SH-SY5Y (cell line): ENCODE measurements around the gene PERP.

Experiments
- GATA2 ChIP-seq: IDR thresholded peaks from 2 replicates; pipeline ENCODE4 v1.6.1; 2011; ENCODE audit warnings: mild to moderate bottlenecking, low read depth, low read length
- GATA3 ChIP-seq: IDR thresholded peaks from 2 replicates; pipeline ENCODE4 v1.6.1; 2011; ENCODE audit warnings: low read depth, mild to moderate bottlenecking, low read length, moderate library complexity

Gene PERP

DNA sequence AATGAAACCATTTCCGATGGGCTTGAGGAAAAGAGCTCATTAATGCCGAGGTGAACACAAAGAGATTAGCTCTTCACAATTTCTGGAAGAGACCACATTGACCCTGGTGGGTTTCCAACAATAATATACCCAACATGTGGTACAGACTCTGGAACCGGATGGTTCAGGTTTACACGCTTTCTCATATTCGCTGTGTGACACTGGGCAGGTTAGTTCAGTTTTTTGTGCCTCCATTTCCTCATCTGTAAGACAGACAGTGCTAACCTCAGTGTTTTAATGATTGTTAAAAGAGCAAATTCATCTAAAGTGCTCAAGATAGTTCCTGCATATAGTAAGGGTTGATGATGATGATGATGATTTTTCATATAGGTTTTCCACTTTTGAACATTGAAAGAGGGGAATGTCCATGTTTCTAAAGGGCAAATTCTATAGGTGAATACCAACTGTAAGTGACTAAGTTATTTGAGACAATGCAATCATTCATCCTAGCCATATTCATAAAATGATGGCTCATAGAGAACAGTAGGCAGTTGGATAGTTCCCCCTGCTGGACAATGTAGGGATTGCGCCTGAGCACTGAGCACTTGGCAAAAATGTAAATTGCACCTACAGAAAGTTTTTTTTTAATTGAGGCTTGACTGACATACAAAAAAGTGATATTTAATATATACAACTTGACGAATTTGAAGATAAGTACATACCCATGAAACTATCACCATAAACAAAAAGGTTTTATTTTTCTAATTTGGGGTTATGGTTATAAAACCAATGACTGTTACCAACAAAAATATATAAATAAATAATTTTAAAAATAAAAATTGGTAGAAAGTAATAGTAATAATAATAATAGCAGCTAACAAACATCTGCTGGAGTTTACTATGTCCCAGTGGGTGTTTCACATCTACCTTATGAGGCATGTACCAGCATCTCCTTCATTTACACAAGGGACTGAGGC, 2.1 kb upstream of the PERP start:
- TF ChIP-seq GATA3 (no peak), GATA2 (no peak)

GRCh38 chr6:138107752-138108592, 753 bp upstream of the PERP start:
- TF ChIP-seq GATA3 (no peak), GATA2 (no peak)

DNA sequence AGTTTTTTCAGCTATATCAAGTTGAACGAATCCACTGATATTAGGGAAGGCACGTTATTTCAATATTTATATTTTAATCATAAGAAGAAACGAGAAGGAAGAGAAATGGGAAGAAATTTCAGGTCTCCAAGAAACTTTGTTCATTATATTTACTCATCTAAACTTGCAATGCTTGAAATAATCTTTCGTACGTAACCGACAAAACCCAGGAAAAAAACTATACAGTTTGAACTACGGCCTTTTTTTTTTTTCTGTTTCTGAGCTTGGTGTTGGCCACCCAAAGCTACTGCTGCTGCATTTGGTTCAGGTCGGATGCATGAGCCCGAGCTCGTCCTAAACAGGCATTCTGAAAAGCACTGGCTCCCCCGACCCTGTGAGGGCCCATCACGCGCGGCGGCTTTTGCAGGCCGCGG, 548 bp downstream of the PERP start:
- TF ChIP-seq GATA2 (no peak), GATA3 (no peak)

DNA sequence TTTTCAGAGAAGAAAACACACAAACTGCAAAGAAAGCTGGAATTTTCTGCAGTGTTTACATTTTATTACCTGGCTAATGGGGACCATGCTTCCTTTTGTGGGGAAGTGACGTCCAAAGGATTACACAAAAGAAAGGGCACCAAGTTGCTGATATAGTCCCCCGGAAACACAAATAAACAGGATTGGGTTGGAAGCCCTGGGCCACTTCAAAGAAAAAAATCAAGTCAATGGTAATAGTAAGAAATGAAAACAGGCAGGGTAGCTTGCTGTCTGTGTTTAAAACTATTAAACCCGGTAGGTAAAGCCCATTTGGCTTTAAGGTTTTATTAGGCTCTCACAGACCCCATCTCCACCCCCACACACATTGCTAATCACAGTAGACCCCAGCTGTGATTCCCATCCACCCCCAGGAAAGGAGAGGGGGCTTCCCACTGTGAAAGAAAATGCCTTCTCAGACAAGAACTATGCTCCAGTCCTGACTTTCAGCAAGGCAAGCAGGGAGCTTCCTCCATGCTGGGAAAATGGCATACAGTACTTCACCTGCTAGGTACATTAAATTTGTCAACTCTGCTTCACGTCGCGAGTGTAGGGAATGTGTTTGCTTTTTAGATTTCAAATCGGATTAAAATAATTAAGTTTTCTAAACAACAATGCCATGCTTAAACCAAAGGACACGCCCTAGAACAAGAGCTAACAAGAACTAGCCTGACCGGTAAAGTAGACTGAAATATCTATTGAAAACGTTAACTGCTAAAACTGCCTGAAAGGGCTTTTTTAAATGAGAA, 1.1 kb downstream of the PERP start:
- TF ChIP-seq GATA2 (no peak), GATA3 (no peak)

- TF ChIP-seq GATA2 = no peak
- no peak for TF ChIP-seq GATA3
These were observed 1.8 kb downstream of the PERP start for GRCh38 chr6:138105446-138105845.

DNA sequence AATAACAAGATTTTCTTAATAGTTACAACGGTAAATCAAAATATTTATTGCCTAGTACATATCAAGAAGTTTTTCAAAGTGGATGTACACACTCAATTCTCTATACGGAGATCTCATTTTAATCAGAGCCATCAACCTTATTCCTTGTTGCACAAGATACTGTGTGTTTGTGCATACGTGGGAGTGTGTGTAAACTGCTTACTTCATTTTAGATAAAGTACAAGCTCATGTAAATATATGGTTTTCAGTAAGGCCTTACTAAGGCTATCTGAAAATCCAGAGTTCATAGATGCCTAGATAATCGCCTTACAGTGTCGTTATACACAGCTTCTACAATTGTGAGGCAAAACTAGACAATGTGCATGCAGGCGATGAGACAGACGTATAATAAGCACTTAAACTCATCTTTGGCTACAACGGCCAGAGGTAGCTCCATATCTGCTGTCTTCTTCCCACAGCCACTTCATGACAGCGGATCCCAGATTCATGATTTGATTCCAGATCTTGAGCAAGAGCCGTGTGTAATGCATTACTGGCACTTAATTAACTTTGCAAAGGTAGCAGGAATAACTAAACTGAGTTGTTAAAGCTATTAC, 2.5 kb downstream of the PERP start:
- TF ChIP-seq GATA3 (no peak), GATA2 (no peak)

DNA sequence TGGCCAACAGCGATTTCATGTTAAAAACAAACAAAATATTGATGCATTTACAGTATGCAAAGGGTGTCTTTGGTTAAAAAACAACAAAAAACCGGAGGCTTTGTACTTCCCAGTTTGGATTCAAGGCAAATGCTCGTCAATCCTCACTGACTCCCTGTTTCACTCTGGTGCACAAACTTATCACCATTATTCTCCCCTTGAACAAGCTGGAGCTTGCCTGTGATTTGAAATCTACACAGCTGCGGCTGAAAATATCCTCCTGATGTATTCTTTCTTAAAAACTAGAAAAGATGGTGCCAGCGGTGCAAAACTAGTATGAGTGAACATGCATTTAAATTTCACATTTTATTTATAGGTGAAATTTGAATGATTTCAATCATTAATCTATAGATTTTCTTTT, 3.3 kb downstream of the PERP start:
- no peak for TF ChIP-seq GATA2
- no peak for TF ChIP-seq GATA3

GRCh38 chr6:138101946-138102731, 5.1 kb downstream of the PERP start:
- TF ChIP-seq GATA2 (no peak), GATA3 (no peak)

GRCh38 chr6:138099832-138100231, 7.4 kb downstream of the PERP start:
- no peak for TF ChIP-seq GATA2
- TF ChIP-seq GATA3 = no peak

- TF ChIP-seq GATA3 (no peak), GATA2 (no peak)
These were observed 8.9 kb downstream of the PERP start for GRCh38 chr6:138098306-138098705.

- TF ChIP-seq GATA2 (no peak), GATA3 (no peak)
These were observed 13.0 kb downstream of the PERP start for GRCh38 chr6:138094260-138094659.

DNA sequence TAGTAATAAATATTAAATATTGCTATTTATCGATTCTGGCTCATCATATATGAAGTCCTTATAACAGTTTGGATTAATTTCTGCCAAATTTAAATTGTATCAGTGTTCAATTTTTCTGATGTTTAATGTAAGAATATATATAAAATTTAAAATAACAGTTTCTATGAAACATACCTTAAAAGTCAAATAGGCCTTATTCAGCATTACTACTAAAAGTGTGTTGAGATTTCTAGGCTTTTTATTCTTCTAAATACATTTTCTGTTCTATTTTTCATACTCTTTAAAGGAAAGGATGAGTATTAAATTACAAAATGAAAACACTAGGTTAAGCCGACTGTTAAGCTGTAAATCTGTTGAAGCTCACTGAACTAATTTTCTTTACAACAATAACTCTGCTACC, 13.6 kb downstream of the PERP start:
- TF ChIP-seq GATA3 (no peak), GATA2 (no peak)

DNA sequence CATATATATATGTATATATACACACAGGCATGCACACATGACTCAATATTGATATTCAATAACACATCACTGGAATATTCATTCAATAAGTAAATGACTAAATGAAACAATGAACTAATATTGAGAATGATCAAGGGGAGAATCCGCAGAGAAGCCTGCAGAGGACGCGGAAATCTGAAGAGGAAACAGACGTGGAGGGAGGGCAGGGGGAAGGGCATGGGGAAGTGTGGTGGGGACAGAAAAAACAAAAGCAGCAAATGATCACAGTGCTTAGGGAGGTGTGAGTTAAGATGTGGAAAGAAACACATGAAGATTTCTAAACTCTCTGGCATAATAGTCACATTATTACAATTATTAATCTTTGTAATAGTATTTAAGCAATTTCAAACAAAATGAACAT, 14.5 kb downstream of the PERP start:
- TF ChIP-seq GATA3 = no peak
- TF ChIP-seq GATA2 = no peak

DNA sequence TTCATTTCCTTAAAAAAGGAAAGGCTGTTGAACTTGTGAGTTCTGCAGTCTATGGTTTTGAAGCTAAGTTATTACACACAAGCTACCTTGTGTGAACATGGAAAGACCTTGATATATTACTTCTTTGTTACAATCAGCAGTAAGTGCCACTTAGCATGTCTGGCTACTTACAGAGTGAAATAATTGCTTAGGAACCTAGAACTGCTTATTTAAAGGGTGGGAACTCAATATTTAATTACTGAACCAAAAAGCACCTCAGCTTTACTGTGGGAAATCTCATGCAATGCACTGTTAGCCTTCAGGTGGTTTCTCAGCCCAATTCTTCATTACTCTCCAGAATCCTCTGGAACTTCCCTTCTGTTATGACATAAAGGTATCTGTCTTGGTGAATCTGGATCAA, 17.9 kb downstream of the PERP start:
- no peak for TF ChIP-seq GATA3
- TF ChIP-seq GATA2 = no peak

DNA sequence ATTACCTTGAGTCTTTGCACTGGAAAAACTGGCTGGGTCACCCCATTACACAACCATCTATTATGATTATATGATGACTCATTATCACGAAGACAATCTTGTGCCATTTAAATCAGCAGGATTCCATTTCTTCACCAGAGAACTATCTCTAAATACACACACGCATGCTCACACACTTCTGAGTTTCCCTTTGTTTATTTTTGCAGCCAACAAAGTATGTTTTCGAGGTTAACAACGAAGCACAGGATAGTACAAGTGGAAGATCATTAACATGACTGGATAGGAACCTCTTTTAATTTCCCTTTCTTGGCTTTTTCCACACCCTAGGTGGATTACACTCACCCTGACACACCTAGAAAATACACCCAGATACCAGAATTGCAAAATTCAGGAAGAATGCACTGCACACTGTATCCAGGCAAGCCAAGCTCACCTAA, 18.9 kb downstream of the PERP start:
- no peak for TF ChIP-seq GATA2
- no peak for TF ChIP-seq GATA3
